WTC11 (cell line): Measurements from ENCODE around the gene TFF1. TPM values are rescaled to one million over a fixed set of nuclear protein-coding genes. Genes with fewer than 3 reads are reported as not detected.

Experiments
- ATAC-seq: fragments of 200-7000 bp; cut with Tn5 transposase; 2 replicates; pipeline ENCODE4 v1.10.0; 2021; ENCODE audit warnings: mild to moderate bottlenecking, moderate library complexity
- CTCF ChIA-PET: fragments of 300-600 bp; sonication (Branson Sonifier 250); formaldehyde crosslinking; loops from one replicate; lab custom pipeline; 2021; ENCODE audit warnings: antibody characterized with exemption; lab: Charles Lee
- POLR2A ChIA-PET: fragments of 350-600 bp; sonication (Branson Sonifier 250); formaldehyde crosslinking; loops from one replicate; lab custom pipeline; 2021; ENCODE audit warnings: antibody characterized with exemption; lab: Charles Lee
- DNase-seq: peaks from one replicate; pipeline ENCODE4 v3.0.0; 2021; ENCODE audit warnings: low spot score
- H3K27ac Mint-ChIP-seq: 2 replicates; pipeline ENCODE4 v1.8.0; 2021; ENCODE audit warnings: mixed read lengths
- H3K27me3 Mint-ChIP-seq: 2 replicates; pipeline ENCODE4 v1.8.0; 2021; ENCODE audit warnings: low read depth, mild to moderate bottlenecking, moderate library complexity, mixed read lengths
- H3K36me3 Mint-ChIP-seq: 2 replicates; pipeline ENCODE4 v1.8.0; 2021; ENCODE audit warnings: mixed read lengths
- H3K4me1 Mint-ChIP-seq: 2 replicates; pipeline ENCODE4 v1.8.0; 2022; ENCODE audit warnings: mixed read lengths
- H3K4me3 Mint-ChIP-seq: 2 replicates; pipeline ENCODE4 v1.8.0; 2021; ENCODE audit warnings: mild to moderate bottlenecking, moderate library complexity, mixed read lengths
- H3K9me3 Mint-ChIP-seq: 2 replicates; pipeline ENCODE4 v1.8.0; 2021; ENCODE audit warnings: mixed read lengths
- ATF1 ChIP-seq: sonication (generic); formaldehyde crosslinking; IDR thresholded peaks from 2 replicates; pipeline ENCODE4 v1.8.1; 2023; ENCODE audit warnings: mild to moderate bottlenecking, moderate library complexity, missing genetic modification reagents
- CREB1 ChIP-seq: sonication (generic); formaldehyde crosslinking; IDR thresholded peaks from 2 replicates; pipeline ENCODE4 v1.8.0; 2023; ENCODE audit warnings: mild to moderate bottlenecking, missing genetic modification reagents
- CREM ChIP-seq: sonication (generic); formaldehyde crosslinking; IDR thresholded peaks from 2 replicates; pipeline ENCODE4 v1.8.1; 2022; ENCODE audit warnings: mild to moderate bottlenecking, missing genetic modification reagents, moderate library complexity
- ELF4 ChIP-seq: sonication (generic); formaldehyde crosslinking; IDR thresholded peaks from 2 replicates; pipeline ENCODE4 v1.8.1; 2022; ENCODE audit warnings: low read depth, mild to moderate bottlenecking, moderate library complexity, missing genetic modification reagents
- ESRRA ChIP-seq: sonication (generic); formaldehyde crosslinking; IDR thresholded peaks from 2 replicates; pipeline ENCODE4 v1.8.1; 2022; ENCODE audit warnings: mild to moderate bottlenecking, missing genetic modification reagents, borderline replicate concordance
- ETV6 ChIP-seq: sonication (generic); formaldehyde crosslinking; IDR thresholded peaks from 2 replicates; pipeline ENCODE4 v1.8.1; 2022; ENCODE audit warnings: mild to moderate bottlenecking, missing genetic modification reagents
- FOXK1 ChIP-seq: sonication (generic); formaldehyde crosslinking; IDR thresholded peaks from 2 replicates; pipeline ENCODE4 v1.8.0; 2022; ENCODE audit warnings: mild to moderate bottlenecking, moderate library complexity, missing genetic modification reagents
- GRHL2 ChIP-seq: fragments of 250-450 bp; sonication (Bioruptor Pico); IDR thresholded peaks from 2 replicates; pipeline ENCODE4 v1.8.0; 2022; ENCODE audit warnings: mild to moderate bottlenecking, moderate library complexity; ENCODE audit not compliant: insufficient replicate concordance, severe bottlenecking
- HMGA2 ChIP-seq: fragments of 250-450 bp; sonication (Bioruptor Pico); IDR thresholded peaks from 2 replicates; pipeline ENCODE4 v1.4.0; 2021; ENCODE audit warnings: mild to moderate bottlenecking, moderate library complexity
- NR2C2 ChIP-seq: sonication (generic); formaldehyde crosslinking; IDR thresholded peaks from 2 replicates; pipeline ENCODE4 v1.8.0; 2022; ENCODE audit warnings: mild to moderate bottlenecking, missing genetic modification reagents
- NR3C1 ChIP-seq: sonication (generic); formaldehyde crosslinking; conservative IDR thresholded peaks from 2 replicates; pipeline ENCODE4 v1.8.1; 2023; ENCODE audit warnings: low read depth, mild to moderate bottlenecking, missing genetic modification reagents
- PRRX2 ChIP-seq: fragments of 250-450 bp; sonication (Bioruptor Pico); IDR thresholded peaks from 2 replicates; pipeline ENCODE4 v1.8.0; 2021; ENCODE audit warnings: mild to moderate bottlenecking
- SMAD3 ChIP-seq: sonication (generic); formaldehyde crosslinking; IDR thresholded peaks from 2 replicates; pipeline ENCODE4 v1.8.0; 2022; ENCODE audit warnings: missing genetic modification reagents, mild to moderate bottlenecking, borderline replicate concordance
- SP1 ChIP-seq: sonication (generic); formaldehyde crosslinking; conservative IDR thresholded peaks from 2 replicates; pipeline ENCODE4 v1.8.1; 2022; ENCODE audit warnings: missing genetic modification reagents
- TCF7 ChIP-seq: sonication (generic); formaldehyde crosslinking; IDR thresholded peaks from 2 replicates; pipeline ENCODE4 v1.8.0; 2022; ENCODE audit warnings: mild to moderate bottlenecking, low read depth, missing genetic modification reagents, moderate library complexity
- TEAD4 ChIP-seq: sonication (generic); formaldehyde crosslinking; IDR thresholded peaks from 2 replicates; pipeline ENCODE4 v1.8.0; 2022; ENCODE audit warnings: mild to moderate bottlenecking, missing genetic modification reagents
- ZNF396 ChIP-seq: fragments of 250-450 bp; sonication (Bioruptor Pico); IDR thresholded peaks from 2 replicates; pipeline ENCODE4 v1.8.0; 2021; ENCODE audit warnings: mild to moderate bottlenecking, moderate library complexity, borderline replicate concordance
- ZNF423 ChIP-seq: fragments of 250-450 bp; sonication (Bioruptor Pico); IDR thresholded peaks from 2 replicates; pipeline ENCODE4 v2.1.2; 2022; ENCODE audit warnings: mild to moderate bottlenecking, moderate library complexity
- total RNA-seq: library from RNA; stranded (reverse); gene quantifications from 3 replicates; pipeline ENCODE4 v1.2.3, GENCODE V29; 2021
- TF ChIP-seq, protein P1 (sequence below): sonication (generic); formaldehyde crosslinking; IDR thresholded peaks from 2 replicates; pipeline ENCODE4 v1.8.1; 2023; ENCODE audit warnings: mild to moderate bottlenecking, missing genetic modification reagents
- TF ChIP-seq, protein P2 (sequence below): sonication (generic); formaldehyde crosslinking; IDR thresholded peaks from 2 replicates; pipeline ENCODE4 v1.8.0; 2022; ENCODE audit warnings: mild to moderate bottlenecking, missing genetic modification reagents
- TF ChIP-seq, protein P3 (sequence below): sonication (generic); formaldehyde crosslinking; IDR thresholded peaks from 2 replicates; pipeline ENCODE4 v1.8.1; 2022; ENCODE audit warnings: mild to moderate bottlenecking, moderate library complexity, missing genetic modification reagents
- TF ChIP-seq, protein P4 (sequence below): sonication (generic); formaldehyde crosslinking; IDR thresholded peaks from 2 replicates; pipeline ENCODE4 v1.8.1; 2022; ENCODE audit warnings: mild to moderate bottlenecking, missing genetic modification reagents, moderate library complexity, borderline replicate concordance
- TF ChIP-seq, protein P5 (sequence below): sonication (generic); formaldehyde crosslinking; IDR thresholded peaks from 2 replicates; pipeline ENCODE4 v1.8.1; 2023; ENCODE audit warnings: mild to moderate bottlenecking, moderate library complexity, missing genetic modification reagents
- TF ChIP-seq, protein P6 (sequence below): sonication (generic); formaldehyde crosslinking; IDR thresholded peaks from 2 replicates; pipeline ENCODE4 v1.8.1; 2022; ENCODE audit warnings: low read depth, missing genetic modification reagents, borderline replicate concordance
- TF ChIP-seq, protein P7 (sequence below): sonication (generic); formaldehyde crosslinking; IDR thresholded peaks from 2 replicates; pipeline ENCODE4 v1.8.1; 2023; ENCODE audit warnings: mild to moderate bottlenecking, missing genetic modification reagents
- TF ChIP-seq, protein P8 (sequence below): sonication (generic); formaldehyde crosslinking; IDR thresholded peaks from 2 replicates; pipeline ENCODE4 v1.8.1; 2023; ENCODE audit warnings: mild to moderate bottlenecking, missing genetic modification reagents, moderate library complexity

Gene TFF1
- total RNA-seq, 1 experiment from 2014 or later = 0.81 TPM

DNA sequence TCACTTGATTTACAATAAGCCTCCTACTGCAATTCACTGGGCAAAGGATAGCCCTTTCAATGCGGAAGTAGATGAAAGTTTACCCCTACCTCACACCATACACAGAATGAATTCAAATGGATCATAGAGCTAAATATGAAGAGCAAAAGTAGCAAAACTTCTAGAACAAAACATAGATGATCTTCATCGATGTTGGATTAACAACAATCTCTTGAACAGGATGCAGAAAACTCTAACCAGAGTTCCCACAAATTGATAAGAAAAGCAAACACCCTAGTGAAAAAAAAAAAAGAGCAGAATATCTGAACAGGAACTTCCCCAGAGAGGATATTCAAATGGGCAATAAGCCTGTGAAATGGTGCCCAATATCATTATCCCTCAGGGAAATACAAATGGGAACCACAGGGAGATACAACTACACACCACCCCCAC lies 35.5 kb upstream of the TFF1 start:
- ChIA-PET CTCF (no interaction called here), POLR2A (no interaction called here)
- ATAC-seq = no peak
- no peak for DNase-seq
- H3K27ac Mint-ChIP-seq = no peak overlapping the region
- H3K27me3 Mint-ChIP-seq = 0 out of 2 replicates have a peak, but pooled peaks cover 3% of the 10 kb centered on the region
- no peaks in the 10 kb centered on the region for H3K4me1 Mint-ChIP-seq
- peaks cover 10% of the 10 kb centered on the region for H3K9me3 Mint-ChIP-seq
- H3K4me3 Mint-ChIP-seq = no peak overlapping the region
- H3K36me3 Mint-ChIP-seq = peaks cover 7% of the 10 kb centered on the region
- TF ChIP-seq ETV6 (CRISPR knock-in tag) (no peak), PRRX2 (CRISPR knock-in tag) (no peak), ESRRA (no peak), TEAD4 (CRISPR knock-in tag) (no peak), CREB1 (CRISPR knock-in tag) (no peak), FOXK1 (no peak), SMAD3 (CRISPR knock-in tag) (no peak), ELF4 (no peak), NR2C2 (CRISPR knock-in tag) (no peak), ATF1 (CRISPR knock-in tag) (no peak), CREM (CRISPR knock-in tag) (no peak), TCF7 (CRISPR knock-in tag) (no peak)
- TF ChIP-seq, protein P1, sequence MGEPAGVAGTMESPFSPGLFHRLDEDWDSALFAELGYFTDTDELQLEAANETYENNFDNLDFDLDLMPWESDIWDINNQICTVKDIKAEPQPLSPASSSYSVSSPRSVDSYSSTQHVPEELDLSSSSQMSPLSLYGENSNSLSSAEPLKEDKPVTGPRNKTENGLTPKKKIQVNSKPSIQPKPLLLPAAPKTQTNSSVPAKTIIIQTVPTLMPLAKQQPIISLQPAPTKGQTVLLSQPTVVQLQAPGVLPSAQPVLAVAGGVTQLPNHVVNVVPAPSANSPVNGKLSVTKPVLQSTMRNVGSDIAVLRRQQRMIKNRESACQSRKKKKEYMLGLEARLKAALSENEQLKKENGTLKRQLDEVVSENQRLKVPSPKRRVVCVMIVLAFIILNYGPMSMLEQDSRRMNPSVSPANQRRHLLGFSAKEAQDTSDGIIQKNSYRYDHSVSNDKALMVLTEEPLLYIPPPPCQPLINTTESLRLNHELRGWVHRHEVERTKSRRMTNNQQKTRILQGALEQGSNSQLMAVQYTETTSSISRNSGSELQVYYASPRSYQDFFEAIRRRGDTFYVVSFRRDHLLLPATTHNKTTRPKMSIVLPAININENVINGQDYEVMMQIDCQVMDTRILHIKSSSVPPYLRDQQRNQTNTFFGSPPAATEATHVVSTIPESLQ = no peak
- TF ChIP-seq, protein P2, sequence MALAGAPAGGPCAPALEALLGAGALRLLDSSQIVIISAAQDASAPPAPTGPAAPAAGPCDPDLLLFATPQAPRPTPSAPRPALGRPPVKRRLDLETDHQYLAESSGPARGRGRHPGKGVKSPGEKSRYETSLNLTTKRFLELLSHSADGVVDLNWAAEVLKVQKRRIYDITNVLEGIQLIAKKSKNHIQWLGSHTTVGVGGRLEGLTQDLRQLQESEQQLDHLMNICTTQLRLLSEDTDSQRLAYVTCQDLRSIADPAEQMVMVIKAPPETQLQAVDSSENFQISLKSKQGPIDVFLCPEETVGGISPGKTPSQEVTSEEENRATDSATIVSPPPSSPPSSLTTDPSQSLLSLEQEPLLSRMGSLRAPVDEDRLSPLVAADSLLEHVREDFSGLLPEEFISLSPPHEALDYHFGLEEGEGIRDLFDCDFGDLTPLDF (CRISPR knock-in tag) = no peak
- TF ChIP-seq, protein P3, sequence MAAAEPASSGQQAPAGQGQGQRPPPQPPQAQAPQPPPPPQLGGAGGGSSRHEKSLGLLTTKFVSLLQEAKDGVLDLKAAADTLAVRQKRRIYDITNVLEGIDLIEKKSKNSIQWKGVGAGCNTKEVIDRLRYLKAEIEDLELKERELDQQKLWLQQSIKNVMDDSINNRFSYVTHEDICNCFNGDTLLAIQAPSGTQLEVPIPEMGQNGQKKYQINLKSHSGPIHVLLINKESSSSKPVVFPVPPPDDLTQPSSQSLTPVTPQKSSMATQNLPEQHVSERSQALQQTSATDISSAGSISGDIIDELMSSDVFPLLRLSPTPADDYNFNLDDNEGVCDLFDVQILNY = no peak
- TF ChIP-seq, protein P4, sequence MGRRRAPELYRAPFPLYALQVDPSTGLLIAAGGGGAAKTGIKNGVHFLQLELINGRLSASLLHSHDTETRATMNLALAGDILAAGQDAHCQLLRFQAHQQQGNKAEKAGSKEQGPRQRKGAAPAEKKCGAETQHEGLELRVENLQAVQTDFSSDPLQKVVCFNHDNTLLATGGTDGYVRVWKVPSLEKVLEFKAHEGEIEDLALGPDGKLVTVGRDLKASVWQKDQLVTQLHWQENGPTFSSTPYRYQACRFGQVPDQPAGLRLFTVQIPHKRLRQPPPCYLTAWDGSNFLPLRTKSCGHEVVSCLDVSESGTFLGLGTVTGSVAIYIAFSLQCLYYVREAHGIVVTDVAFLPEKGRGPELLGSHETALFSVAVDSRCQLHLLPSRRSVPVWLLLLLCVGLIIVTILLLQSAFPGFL (CRISPR knock-in tag) = no peak
- TF ChIP-seq, protein P5, sequence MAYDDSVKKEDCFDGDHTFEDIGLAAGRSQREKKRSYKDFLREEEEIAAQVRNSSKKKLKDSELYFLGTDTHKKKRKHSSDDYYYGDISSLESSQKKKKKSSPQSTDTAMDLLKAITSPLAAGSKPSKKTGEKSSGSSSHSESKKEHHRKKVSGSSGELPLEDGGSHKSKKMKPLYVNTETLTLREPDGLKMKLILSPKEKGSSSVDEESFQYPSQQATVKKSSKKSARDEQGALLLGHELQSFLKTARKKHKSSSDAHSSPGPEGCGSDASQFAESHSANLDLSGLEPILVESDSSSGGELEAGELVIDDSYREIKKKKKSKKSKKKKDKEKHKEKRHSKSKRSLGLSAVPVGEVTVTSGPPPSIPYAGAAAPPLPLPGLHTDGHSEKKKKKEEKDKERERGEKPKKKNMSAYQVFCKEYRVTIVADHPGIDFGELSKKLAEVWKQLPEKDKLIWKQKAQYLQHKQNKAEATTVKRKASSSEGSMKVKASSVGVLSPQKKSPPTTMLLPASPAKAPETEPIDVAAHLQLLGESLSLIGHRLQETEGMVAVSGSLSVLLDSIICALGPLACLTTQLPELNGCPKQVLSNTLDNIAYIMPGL = no peak
- TF ChIP-seq, protein P6, sequence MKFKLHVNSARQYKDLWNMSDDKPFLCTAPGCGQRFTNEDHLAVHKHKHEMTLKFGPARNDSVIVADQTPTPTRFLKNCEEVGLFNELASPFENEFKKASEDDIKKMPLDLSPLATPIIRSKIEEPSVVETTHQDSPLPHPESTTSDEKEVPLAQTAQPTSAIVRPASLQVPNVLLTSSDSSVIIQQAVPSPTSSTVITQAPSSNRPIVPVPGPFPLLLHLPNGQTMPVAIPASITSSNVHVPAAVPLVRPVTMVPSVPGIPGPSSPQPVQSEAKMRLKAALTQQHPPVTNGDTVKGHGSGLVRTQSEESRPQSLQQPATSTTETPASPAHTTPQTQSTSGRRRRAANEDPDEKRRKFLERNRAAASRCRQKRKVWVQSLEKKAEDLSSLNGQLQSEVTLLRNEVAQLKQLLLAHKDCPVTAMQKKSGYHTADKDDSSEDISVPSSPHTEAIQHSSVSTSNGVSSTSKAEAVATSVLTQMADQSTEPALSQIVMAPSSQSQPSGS (CRISPR knock-in tag) = no peak

DNA sequence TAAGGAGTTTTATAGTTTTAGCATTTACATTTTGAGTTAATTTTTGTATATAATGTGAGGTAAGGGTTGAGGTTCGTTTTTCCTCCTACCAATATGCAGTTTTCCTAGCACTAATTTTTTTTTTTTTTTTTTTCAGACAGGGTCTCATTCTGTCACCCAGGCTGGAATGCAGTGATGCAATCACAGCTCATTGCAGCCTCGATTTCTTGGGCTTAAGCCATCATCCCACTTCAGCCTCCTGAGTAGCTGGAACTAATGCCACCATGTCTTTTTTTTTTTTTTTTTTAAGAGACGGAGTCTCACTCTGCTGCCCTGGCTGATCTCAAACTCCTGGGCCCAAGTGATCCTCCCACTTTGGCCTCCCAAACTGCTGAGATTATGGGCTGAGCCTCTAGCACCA lies 34.8 kb upstream of the TFF1 start:
- Mint-ChIP-seq H3K4me3 (no peak overlapping the region), H3K36me3 (peaks cover 7% of the 10 kb centered on the region), H3K27me3 (0 out of 2 replicates have a peak, but pooled peaks cover 3% of the 10 kb centered on the region), H3K27ac (no peak overlapping the region), H3K4me1 (no peaks in the 10 kb centered on the region), H3K9me3 (peaks cover 10% of the 10 kb centered on the region)
- no peak for ATAC-seq
- POLR2A ChIA-PET = no interaction called here
- CTCF ChIA-PET = no interaction called here
- DNase-seq = no peak
- TF ChIP-seq GRHL2 (no peak), SP1 (no peak), ZNF423 (no peak), HMGA2 (no peak), ZNF396 (CRISPR knock-in tag) (no peak), NR3C1 (CRISPR knock-in tag) (no peak), CREM (CRISPR knock-in tag) (no peak)
- TF ChIP-seq, protein P7, sequence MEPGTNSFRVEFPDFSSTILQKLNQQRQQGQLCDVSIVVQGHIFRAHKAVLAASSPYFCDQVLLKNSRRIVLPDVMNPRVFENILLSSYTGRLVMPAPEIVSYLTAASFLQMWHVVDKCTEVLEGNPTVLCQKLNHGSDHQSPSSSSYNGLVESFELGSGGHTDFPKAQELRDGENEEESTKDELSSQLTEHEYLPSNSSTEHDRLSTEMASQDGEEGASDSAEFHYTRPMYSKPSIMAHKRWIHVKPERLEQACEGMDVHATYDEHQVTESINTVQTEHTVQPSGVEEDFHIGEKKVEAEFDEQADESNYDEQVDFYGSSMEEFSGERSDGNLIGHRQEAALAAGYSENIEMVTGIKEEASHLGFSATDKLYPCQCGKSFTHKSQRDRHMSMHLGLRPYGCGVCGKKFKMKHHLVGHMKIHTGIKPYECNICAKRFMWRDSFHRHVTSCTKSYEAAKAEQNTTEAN = no peak
- TF ChIP-seq, protein P8, sequence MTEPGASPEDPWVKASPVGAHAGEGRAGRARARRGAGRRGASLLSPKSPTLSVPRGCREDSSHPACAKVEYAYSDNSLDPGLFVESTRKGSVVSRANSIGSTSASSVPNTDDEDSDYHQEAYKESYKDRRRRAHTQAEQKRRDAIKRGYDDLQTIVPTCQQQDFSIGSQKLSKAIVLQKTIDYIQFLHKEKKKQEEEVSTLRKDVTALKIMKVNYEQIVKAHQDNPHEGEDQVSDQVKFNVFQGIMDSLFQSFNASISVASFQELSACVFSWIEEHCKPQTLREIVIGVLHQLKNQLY = no peak
